GM21576 (cell line): Measurements from ENCODE around the gene GRPEL2.
"Not testable (repeated sequence)": the region's sequence is repeated elsewhere in the genome, so short reads cannot be mapped to it uniquely, and the experiment has no call there.

Experiments
- ATAC-seq: cut with Tn5 transposase; IDR thresholded peaks from one replicate; pipeline ENCODE4 v1.9.1; 2021; ENCODE audit warnings: mild to moderate bottlenecking, moderate library complexity; ENCODE audit not compliant: unreplicated experiment

The GRPEL2 gene

GRCh38 chr5:149391524-149391923, 46.2 kb downstream of the GRPEL2 start:
- no peak for ATAC-seq

GRCh38 chr5:149392718-149393117, 47.4 kb downstream of the GRPEL2 start:
- no peak for ATAC-seq

- ATAC-seq = not testable (repeated sequence)
These were observed 49.7 kb downstream of the GRPEL2 start for GRCh38 chr5:149394996-149395395.

GRCh38 chr5:149397530-149397929, 52.2 kb downstream of the GRPEL2 start:
- no peak for ATAC-seq

GRCh38 chr5:149398747-149399266, 53.5 kb downstream of the GRPEL2 start:
- not testable (repeated sequence) for ATAC-seq

GRCh38 chr5:149399775-149400174, 54.5 kb downstream of the GRPEL2 start:
- ATAC-seq = no peak

GRCh38 chr5:149400304-149400703, 55.0 kb downstream of the GRPEL2 start:
- no peak for ATAC-seq

- ATAC-seq = no peak
These were observed 55.8 kb downstream of the GRPEL2 start for GRCh38 chr5:149401051-149401450.

GRCh38 chr5:149402291-149402690, 57.0 kb downstream of the GRPEL2 start:
- no peak for ATAC-seq
